Suprapubic skin (tissue), 4 donors: ENCODE data around the gene EYA2.

ENCODE experiments used
- CTCF ChIP-seq, 2 donors: fragments of 200-600 bp in 1 of 2; fragments of 450-650 bp in 1 of 2; sonication (generic) in 1 of 2; IDR thresholded peaks; one replicate each; pipeline ENCODE4 v1.5.1; 2016 to 2019; ENCODE audit warnings: antibody characterized with exemption in 2 of 2, mild to moderate bottlenecking in 1 of 2, moderate library complexity in 1 of 2
- POLR2A ChIP-seq, 2 donors: fragments of 450-650 bp; IDR thresholded peaks; one replicate each; pipeline ENCODE4 v1.6.1; 2017; ENCODE audit warnings: antibody characterized with exemption in 2 of 2, mild to moderate bottlenecking in 2 of 2, moderate library complexity in 2 of 2
- POLR2AphosphoS5 ChIP-seq, 3 donors: sonication (generic); formaldehyde crosslinking; IDR thresholded peaks; one replicate each; pipeline ENCODE4 v1.6.1; 2017; ENCODE audit warnings: antibody characterized with exemption in 3 of 3

DNA sequence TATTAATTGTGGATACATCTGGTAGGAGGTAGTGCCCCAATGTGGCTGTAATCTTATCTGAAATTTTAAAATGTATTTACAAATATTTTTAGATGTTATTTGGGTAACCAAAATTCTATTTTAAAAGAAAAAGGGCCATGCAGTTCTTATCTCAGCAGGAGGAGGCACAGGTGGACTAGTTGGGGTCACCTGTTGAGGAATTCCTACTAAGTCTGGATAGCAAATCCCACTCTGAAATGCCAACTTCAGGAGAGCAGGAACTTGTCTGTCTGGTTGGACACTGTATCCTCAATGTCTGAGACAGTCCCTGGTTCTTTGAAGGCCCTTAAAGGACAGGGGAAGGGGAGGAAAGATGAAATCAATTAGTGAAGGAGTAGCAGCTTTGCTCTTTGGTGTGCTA, 82.6 kb downstream of the EYA2 start:
- no peak for TF ChIP-seq CTCF (IDR thresholded peaks at IDR 0.05)
- TF ChIP-seq POLR2AphosphoS5 (IDR thresholded peaks at IDR 0.05) = no peak
- TF ChIP-seq POLR2A (IDR thresholded peaks at IDR 0.05) = no peak
